ENCODE data around the gene AZU1. TPM values are rescaled to one million over a fixed set of nuclear protein-coding genes. Genes with fewer than 3 reads are reported as not detected.

AZU1 gene
- total RNA-seq, 4 donors from 2014 or later = 0.42 TPM; not detected in 3

DNA sequence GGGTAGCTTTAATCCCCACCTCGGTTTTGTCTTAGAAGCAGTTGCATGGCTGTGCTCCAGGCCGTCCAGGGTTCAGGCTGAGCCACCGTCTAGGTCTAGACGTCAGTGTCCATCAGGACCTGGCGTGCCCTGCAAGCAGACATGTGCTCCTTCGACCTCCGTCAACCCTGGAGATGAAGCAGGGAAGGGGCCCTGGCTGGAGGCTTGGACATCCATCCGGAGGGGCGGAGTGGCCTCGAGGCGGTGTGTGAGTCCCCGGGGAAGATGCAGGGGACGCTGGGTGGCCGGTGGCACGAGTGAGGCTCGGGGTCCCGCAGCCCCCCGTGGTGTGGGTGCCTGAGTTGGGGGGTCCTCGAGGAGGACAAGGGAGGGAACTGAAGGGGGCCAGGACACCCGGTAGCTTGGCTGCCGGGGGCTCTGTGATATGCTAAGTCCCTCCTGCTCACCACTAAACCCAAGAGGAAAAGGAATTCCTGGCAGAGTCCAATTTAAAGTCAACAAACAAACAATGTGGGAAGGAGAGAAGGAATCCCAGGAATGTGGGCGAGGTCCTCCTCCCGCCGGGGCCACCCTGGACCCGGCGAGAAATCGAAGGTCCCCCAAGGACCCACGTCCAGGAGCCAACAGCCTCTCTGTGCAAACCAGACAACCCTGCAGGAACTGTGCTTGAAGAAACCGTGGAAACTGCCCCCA, 45.3 kb upstream of the AZU1 start:
- Histone ChIP-seq H3K9me3 (no peaks in the 10 kb centered on the region), H3K27ac (peak overlapping the region in 3 of 4 donors; percentile 50 to 78 (median 78)), H3K36me3 (no peaks in the 10 kb centered on the region), H3K4me1 (peaks cover 0 to 35% (median 4%) of the 10 kb centered on the region in 4 donors), H3K27me3 (no peaks in the 10 kb centered on the region), H3K4me3 (peak overlapping the region in 3 of 4 donors; percentile 13 to 42 (median 23))
- DNase-seq (ENCODE audit: low spot score in 2 of 2) = no peak
- TF ChIP-seq EP300 (IDR thresholded peaks at IDR 0.05) = no peak
- no peak for TF ChIP-seq CTCF (IDR thresholded peaks at IDR 0.05)
- TF ChIP-seq POLR2A (IDR thresholded peaks at IDR 0.05) = no peak
- 16 to 37% methylated on average over 24 to 29 of the region's 29 CpGs for WGBS, 2 donors

DNA sequence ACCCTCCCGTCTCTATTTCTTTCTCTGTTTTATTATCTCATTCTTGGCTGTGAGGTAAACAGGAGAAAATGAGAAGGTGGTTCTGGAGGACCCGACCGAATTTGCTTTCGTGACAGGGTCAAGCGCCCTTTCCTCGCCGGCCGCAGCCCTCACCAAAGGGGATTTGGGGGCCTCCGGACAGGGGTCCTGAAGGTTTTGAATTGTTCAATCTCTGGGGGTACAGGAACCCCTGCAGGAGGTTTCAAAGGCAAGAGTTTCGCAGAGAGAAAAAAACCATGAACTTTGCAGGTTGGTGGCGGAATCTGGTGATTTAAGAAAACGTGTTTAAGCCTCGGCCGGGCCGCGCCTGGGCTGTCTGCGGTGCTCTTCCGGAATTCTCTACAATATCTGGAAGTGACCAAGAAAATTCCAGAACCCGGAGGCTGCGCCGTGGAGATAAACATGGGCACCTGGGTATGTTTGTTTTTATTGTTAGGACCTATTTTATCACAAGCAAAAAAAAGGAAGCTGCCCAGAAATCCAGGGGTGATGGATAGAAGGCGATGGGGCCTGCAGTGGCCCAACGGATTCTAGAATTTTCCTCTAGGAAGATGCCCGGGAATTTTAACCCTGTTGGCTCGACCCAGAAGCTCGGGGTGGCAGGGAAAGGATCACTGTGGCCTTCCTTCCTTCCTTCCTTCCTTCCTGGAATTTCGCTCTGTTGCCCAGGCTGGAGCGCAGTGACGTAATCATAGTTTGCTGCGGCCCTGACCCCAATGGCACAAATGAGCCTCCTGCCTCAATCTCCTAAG, 44.6 kb upstream of the AZU1 start:
- peak overlapping the region in 3 of 4 donors; percentile 13 to 42 (median 23) for H3K4me3 ChIP-seq
- H3K4me1 ChIP-seq = peaks cover 0 to 38% (median 4%) of the 10 kb centered on the region in 4 donors
- no peak for TF ChIP-seq CTCF (IDR thresholded peaks at IDR 0.05)
- TF ChIP-seq EP300 (IDR thresholded peaks at IDR 0.05) = no peak
- no peak for TF ChIP-seq POLR2A (IDR thresholded peaks at IDR 0.05)
- no peaks in the 10 kb centered on the region for H3K9me3 ChIP-seq
- H3K27me3 ChIP-seq = no peaks in the 10 kb centered on the region
- peak overlapping the region in 3 of 4 donors; percentile 50 to 78 (median 78) for H3K27ac ChIP-seq
- 58 to 67% methylated on average over 30 of the region's 30 CpGs for WGBS, 2 donors
- H3K36me3 ChIP-seq = no peaks in the 10 kb centered on the region
- DNase-seq (ENCODE audit: low spot score in 2 of 2) = no peak

DNA sequence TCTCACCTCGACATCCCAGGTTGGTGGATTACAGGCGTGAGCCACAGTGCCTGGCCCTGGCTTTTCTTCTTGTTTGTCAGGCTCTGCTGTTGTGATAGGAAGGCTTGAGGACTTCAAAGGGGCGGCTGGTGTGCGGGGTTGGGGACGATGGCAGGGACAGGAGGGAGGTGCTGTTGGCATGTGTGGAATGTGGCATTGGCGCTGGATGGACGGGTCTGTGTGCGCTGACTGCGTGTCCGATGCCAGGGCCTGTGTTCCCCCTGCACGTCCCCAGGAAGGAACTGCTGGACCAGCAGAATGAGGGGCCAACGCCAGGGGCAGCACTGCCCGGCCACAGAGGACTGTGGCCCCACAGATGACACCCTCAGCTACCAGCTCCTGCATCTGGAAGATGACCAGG, 43.1 kb upstream of the AZU1 start:
- Histone ChIP-seq H3K4me3 (peak overlapping the region in 1 of 4 donors; percentile 1), H3K27me3 (no peaks in the 10 kb centered on the region), H3K36me3 (no peaks in the 10 kb centered on the region), H3K27ac (peak overlapping the region in 1 of 4 donors; percentile 34), H3K4me1 (peaks cover 0 to 42% (median 12%) of the 10 kb centered on the region in 4 donors), H3K9me3 (no peaks in the 10 kb centered on the region)
- DNase-seq (ENCODE audit: low spot score in 2 of 2) = no peak
- TF ChIP-seq EP300 (IDR thresholded peaks at IDR 0.05) = no peak
- TF ChIP-seq POLR2A (IDR thresholded peaks at IDR 0.05) = no peak
- no peak for TF ChIP-seq CTCF (IDR thresholded peaks at IDR 0.05)
- 68 to 74% methylated on average over 13 of the region's 13 CpGs for WGBS, 2 donors

DNA sequence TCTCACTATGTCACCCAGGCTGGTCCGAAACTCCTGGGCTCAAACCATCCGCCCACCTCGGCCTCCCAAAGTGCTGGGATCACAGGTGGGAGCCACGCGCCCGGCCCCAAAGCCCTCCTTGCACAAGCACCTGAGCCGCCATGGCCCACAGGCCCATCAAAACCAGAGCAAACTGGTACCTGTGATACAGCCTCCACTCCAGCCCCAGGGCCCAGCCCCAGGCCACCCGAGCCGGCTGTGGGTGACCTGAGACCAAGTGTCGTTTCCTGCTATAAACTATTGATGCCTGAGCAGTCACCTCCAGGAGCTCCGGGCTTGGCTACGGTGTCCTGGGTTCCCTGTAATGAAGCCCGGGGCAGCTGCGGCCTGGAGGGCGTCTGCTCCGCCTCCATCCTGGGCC, 40.1 kb upstream of the AZU1 start:
- DNase-seq (ENCODE audit: low spot score in 2 of 2) = no peak
- 86 to 90% methylated on average over 16 of the region's 16 CpGs for WGBS, 2 donors
- Histone ChIP-seq H3K4me3 (no peak overlapping the region), H3K4me1 (peaks cover 0 to 44% (median 11%) of the 10 kb centered on the region in 4 donors), H3K36me3 (no peaks in the 10 kb centered on the region), H3K27me3 (no peaks in the 10 kb centered on the region), H3K27ac (peak overlapping the region in 2 of 4 donors; percentile 6 to 71), H3K9me3 (no peaks in the 10 kb centered on the region)
- TF ChIP-seq CTCF (IDR thresholded peaks at IDR 0.05) (no peak), EP300 (IDR thresholded peaks at IDR 0.05) (no peak), POLR2A (IDR thresholded peaks at IDR 0.05) (no peak)

GRCh38 chr19:788686-788982, 39.0 kb upstream of the AZU1 start:
- no peak for TF ChIP-seq CTCF (IDR thresholded peaks at IDR 0.05)
- TF ChIP-seq EP300 (IDR thresholded peaks at IDR 0.05) = no peak
- no peak for TF ChIP-seq POLR2A (IDR thresholded peaks at IDR 0.05)
- Histone ChIP-seq H3K4me3 (no peak overlapping the region), H3K4me1 (peaks cover 0 to 37% (median 9%) of the 10 kb centered on the region in 4 donors), H3K36me3 (no peaks in the 10 kb centered on the region), H3K9me3 (no peaks in the 10 kb centered on the region), H3K27me3 (no peaks in the 10 kb centered on the region), H3K27ac (peak overlapping the region in 3 of 4 donors; percentile 15 to 71 (median 69))
- no peak for DNase-seq (ENCODE audit: low spot score in 2 of 2)
- WGBS, 2 donors = 46 to 48% methylated on average over 11 of the region's 11 CpGs
